IPS DF 4.7 (cell line): Measurements from ENCODE around the gene EYA3.
"Not testable (repeated sequence)": the region's sequence is repeated elsewhere in the genome, so short reads cannot be mapped to it uniquely, and the experiment has no call there.

Experiments used
- DNase-seq: peaks from one replicate; pipeline ENCODE4 v3.0.0-alpha.2; 2013; ENCODE audit warnings: low spot score; ENCODE audit errors: extremely low read depth

EYA3 gene

GRCh38 chr1:28028873-28029654 lies 59.3 kb downstream of the EYA3 start:
- DNase-seq = no peak

- no peak for DNase-seq
Observed at GRCh38 chr1:28027660-28028059, 60.8 kb downstream of the EYA3 start.

DNA sequence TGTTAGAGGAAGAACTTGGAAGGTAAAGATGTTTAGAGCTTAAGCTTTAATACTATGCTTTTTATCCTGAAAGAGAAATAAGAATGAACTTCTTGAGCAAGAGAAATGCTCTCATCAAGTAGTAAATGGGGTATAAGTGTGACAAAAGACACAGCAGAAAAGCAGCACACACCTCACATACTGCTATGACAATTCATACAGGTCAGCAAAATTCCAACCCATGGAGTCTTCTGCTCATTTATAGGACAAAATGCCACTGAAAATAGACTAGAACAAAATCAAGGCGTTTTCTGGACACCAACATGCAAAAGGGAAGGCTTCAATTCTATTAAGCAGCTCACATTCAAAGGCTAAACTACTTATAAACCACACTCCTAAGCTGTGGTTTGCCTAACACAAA lies 61.2 kb downstream of the EYA3 start:
- no peak for DNase-seq

DNA sequence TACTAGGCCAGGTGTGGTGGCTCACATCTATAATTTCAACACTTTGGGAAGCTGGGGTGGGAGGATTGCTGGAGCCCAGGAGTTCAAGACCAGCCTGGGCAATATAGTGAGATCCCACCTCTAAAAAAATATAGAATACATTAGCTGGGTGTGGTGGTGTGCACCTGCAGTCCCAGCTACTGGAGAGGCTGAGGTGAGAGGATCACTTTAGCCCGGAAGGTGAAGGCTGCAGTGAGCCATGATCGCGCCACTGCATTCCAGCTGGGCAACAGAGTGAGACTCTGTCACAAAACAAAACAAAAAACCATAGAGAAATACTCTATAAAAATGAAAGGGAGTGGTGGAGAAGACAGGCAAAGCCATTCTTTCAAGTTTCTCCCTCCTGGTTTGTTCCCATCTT lies 62.1 kb downstream of the EYA3 start:
- DNase-seq = no peak

GRCh38 chr1:28021064-28021463 lies 67.3 kb downstream of the EYA3 start:
- no peak for DNase-seq

DNA sequence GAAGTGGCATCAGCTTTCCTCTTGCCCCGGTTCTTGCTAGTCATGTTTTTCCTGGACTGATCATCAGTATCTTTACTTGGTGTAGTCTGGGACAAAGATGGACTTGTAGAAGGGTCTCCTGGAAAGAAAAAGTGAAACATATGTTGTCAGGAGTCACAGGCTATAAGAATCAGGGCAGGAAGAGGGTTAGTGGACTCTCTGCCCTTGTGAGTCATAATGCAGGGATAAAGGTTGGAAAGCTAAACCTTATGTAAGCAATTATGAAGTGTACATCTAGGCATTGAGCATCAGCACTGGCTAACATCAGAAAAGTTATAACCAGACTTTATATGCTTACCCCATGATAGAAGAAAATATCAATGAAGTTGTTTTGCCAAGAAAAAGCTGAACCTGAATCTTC lies 77.4 kb downstream of the EYA3 start:
- no peak for DNase-seq

DNA sequence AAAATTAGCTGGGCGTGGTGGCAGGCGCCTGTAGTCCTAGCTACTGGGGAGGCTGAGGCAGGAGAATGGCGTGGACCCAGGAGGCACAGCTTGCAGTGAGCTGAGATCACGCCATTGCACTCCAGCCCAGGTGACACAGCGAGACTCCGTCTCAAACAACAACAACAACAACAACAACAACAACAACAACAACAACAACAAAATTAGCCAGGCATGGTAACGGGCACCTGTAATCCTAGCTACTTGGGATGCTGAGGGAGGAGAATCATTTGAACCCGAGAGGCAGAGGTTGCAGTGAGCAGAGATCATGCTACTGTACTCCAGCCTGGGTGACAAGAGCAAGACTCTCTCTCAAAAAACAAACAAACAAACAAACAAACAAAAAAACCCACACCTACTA lies 85.3 kb downstream of the EYA3 start:
- not testable (repeated sequence) for DNase-seq

- DNase-seq = no peak
Observed at GRCh38 chr1:28002600-28002999, 85.8 kb downstream of the EYA3 start.

- no peak for DNase-seq
Observed at GRCh38 chr1:27999055-27999454, 89.4 kb downstream of the EYA3 start.

DNA sequence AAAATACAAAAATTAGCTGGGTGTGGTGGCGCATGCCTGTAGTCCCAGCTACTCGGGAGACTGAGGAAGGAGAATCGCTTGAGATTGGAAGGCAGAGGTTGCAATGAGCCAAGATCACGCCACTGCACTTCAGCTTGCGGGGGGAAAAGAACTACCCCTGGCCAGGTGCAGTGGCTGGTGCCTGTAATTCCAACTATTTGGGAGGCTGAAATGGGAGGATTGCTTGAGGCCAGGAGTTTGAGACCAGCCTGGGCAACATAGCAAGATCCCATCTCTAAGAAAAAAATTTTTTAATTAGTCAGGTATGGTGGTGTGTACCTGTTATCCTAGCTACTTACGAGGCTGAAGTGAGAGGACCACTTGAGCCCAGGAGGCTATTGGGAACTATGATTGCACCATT lies 93.9 kb downstream of the EYA3 start:
- DNase-seq = not testable (repeated sequence)

- DNase-seq = no peak
Observed at GRCh38 chr1:27994060-27994459, 94.3 kb downstream of the EYA3 start.

DNA sequence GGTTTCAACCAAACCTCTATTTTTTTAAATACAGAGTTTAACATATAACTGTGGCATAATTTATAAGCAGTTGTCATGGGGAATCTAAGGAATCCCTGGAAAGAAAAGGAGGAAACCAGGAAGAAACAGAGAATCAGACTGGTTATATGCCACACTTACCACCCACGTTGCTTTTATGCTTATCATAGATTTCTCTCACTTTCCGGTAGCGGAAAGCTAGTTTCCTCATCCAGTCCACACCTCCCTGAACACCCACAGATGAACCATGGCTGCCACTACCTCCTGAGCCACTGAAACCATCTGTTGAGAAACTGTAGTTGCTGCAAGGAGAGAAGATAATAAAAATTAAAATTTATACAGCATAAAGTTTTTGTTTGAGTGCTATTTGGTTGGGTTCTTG lies 95.2 kb downstream of the EYA3 start:
- no peak for DNase-seq

DNA sequence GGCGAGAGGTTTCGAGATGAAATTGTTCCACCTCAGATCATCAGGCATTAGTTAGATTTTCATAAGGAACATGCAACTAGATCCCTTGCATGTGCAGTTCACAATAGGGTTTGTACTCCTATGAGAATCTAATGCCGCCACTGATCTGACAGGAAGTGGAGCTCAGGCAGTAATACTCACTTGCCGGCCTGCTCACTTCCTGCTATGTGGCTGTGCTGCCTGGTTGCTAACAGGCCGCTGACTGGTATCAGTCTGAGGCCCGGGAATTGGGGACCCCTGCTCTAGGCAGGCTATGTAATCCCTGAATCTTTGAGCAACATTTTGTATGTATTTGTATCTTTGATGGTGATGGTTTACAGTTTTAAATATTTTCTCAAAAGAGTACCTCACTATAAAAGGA lies 96.1 kb downstream of the EYA3 start:
- no peak for DNase-seq

GRCh38 chr1:27990920-27991537 lies 97.4 kb downstream of the EYA3 start:
- DNase-seq = no peak

GRCh38 chr1:27981145-27981544 lies 107.3 kb downstream of the EYA3 start:
- DNase-seq = no peak

DNA sequence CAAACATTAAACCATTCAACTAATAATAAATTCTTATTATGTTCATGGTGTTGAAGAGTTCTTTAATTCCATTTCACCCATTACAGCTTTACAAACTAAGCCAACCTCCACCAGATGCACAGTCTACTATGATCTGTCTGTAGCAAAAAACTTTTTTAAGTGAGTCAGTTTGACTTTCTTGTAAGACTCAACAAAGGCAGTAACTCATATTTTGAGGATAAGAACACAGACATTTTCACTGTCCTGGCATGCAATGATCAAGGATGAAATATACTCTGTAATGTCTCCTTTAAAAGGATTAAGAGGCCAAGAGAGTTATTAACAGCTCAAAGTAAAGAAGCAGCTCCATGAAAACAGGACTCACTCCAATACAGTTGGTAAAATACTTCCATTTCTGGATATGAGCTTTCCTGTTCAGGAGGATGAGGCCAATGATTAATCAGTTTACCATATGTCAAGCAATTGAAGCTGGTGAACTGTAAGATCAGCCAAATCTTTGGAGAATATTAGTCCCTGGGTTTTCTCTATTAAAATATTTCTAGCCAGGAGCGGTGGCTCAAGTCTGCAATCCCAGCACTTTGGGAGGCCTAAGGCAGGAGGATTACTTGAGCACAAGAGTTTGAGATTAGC lies 108.1 kb downstream of the EYA3 start:
- no peak for DNase-seq

DNA sequence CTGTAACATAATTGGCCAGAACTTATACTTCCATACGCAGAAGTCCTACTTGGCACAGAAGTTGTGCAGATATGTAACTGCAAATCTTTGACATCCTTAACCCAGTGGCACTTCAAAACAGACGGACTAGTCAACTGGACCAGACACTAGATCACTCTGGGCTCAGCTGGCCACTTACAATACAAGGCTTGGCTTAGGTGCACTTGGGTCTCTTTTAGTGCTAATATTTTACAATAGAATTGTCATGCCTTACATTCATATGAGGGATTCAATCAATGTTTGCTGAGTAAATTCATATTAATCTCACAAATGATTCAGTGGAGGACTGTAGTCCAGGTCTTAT lies 108.6 kb downstream of the EYA3 start:
- DNase-seq = no peak

GRCh38 chr1:27979151-27979858 lies 109.1 kb downstream of the EYA3 start:
- DNase-seq = no peak

DNA sequence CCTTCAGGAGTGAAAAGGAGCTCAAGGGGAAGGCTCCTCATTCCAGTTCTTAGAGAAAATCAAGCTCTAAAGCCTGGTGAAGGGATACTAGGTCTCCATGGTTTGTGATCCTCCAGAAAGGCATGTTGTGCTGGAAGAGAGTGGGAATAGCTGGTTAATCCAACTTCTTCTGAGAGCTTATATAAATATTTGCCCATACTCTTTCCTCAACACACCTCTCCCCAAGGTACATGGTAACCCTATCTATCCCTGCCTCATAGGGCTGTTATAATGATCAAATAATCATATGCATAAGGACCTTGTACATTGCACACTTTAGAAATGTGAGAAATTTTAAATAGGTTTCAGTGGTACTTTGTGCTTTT lies 114.0 kb downstream of the EYA3 start:
- no peak for DNase-seq

DNA sequence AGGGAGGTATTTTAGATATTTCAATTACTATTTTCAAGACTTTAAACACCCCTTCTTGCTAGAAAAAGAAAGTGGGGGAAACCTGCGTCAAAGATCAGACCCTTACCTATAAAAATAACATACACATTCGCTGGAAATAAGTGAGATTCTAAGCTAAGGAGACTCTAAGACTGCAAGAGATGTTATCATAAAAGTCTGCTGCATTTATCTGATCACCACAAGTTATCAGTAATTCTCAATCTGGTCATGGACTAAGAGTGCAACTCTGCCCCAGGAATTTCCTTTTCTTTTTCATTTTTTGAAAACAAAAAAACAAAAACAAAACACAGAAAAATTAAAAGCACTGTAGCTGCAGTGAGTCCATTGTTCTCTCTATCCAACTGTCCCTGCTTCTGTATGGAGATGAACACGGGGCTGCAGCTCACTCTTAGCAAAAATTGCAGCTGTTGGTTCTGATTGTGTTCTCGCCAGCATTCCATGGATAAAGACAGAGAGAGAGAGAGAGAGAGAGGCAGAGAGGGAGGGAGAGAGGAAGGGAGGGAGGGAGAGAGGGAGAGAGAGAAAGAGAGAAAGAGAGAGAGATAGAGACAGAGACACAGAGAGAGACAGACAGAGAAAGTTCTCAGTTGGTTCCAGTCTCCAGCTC lies 114.5 kb downstream of the EYA3 start:
- DNase-seq = no peak

GRCh38 chr1:27972141-27972540 lies 116.3 kb downstream of the EYA3 start:
- DNase-seq = no peak

DNA sequence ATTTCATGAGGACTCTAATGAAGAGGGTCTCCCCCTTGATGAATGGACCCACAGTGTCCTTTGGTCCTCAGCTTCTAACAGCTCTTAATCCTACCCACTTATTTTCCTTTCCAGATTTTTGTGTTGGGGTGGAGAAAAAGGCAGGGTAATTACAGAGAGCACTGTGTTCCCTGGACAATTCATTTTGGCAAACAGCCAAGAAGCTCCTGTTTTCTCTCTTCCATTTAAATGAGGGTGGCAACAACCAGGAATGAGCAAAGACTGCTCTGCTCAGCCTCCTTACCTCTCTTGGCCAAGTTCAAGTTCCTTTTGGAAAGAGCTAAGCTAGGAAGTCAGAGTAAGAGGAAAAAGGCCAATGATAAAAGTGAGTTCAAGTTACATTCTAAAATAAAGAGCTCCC lies 116.7 kb downstream of the EYA3 start:
- DNase-seq = no peak
